AG10803 (cell line): Measurements from ENCODE around the gene SPCS1.

ENCODE experiments used
- DNase-seq: peaks from one replicate; pipeline ENCODE4 v3.0.0; 2010; ENCODE audit warnings: low read depth
- H3K4me3 ChIP-seq: 2 replicates; pipeline ENCODE4 v1.5.1; 2011; ENCODE audit warnings: mild to moderate bottlenecking, low read length, control low read depth
- CTCF ChIP-seq: conservative IDR thresholded peaks from 2 replicates; pipeline ENCODE4 v1.5.1; 2011; ENCODE audit warnings: mild to moderate bottlenecking, low read length, control low read depth, inconsistent platforms

SPCS1 gene

GRCh38 chr3:52694528-52695189, 11.2 kb upstream of the SPCS1 start:
- no peak overlapping the region for H3K4me3 ChIP-seq
- no peak for DNase-seq
- TF ChIP-seq CTCF: no peak

- no peak overlapping the region for H3K4me3 ChIP-seq
- no peak for DNase-seq
- TF ChIP-seq CTCF: no peak
These were observed 9.9 kb upstream of the SPCS1 start for GRCh38 chr3:52695798-52696671.

GRCh38 chr3:52696830-52697631, 8.9 kb upstream of the SPCS1 start:
- DNase-seq: no peak
- H3K4me3 ChIP-seq: no peak overlapping the region
- TF ChIP-seq CTCF: no peak

- H3K4me3 ChIP-seq: no peak overlapping the region
- DNase-seq: no peak
- TF ChIP-seq CTCF: no peak
These were observed 8.3 kb upstream of the SPCS1 start for GRCh38 chr3:52697632-52697965.

- DNase-seq: no peak
- H3K4me3 ChIP-seq: peak overlapping the region; percentile 98
- no peak for TF ChIP-seq CTCF
These were observed 2.6 kb upstream of the SPCS1 start for GRCh38 chr3:52703341-52703740.

GRCh38 chr3:52704611-52705437, 1.1 kb upstream of the SPCS1 start:
- peak; percentile 68 for DNase-seq
- no peak for TF ChIP-seq CTCF
- peak overlapping the region; percentile 98 for H3K4me3 ChIP-seq
